T-cell (primary cell): ENCODE data around the gene TIPIN. TPM values are rescaled to one million over a fixed set of nuclear protein-coding genes. Genes with fewer than 3 reads are reported as not detected.
A peak's percentile ranks its signal among the peaks of the same experiment; 100 is the strongest.

ENCODE experiments used
- ATAC-seq, 4 experiments: fragments of 200-7000 bp in 3 of 4; fragments of 150-1000 bp in 1 of 4; cut with Tn5 transposase; replicated peaks in 1 of 4; 1 replicate in 3 of 4; 2 replicates in 1 of 4; pipeline ENCODE4 v1.10.0; 2021; ENCODE audit warnings: moderate library complexity in 3 of 4, mild to moderate bottlenecking in 2 of 4, moderate number of reproducible peaks in 1 of 4
- CTCF ChIA-PET, 2 donors: fragments of 300-600 bp; sonication (Branson Sonifier 250); formaldehyde crosslinking; loops; one replicate each; lab custom pipeline; 2022; ENCODE audit warnings: antibody characterized with exemption in 2 of 2; lab: Charles Lee
- POLR2A ChIA-PET, 2 donors: fragments of 300-600 bp; sonication (Branson Sonifier 250); formaldehyde crosslinking; loops; one replicate each; lab custom pipeline; 2022; ENCODE audit warnings: antibody characterized with exemption in 2 of 2; lab: Charles Lee
- DNase-seq, 35 experiments: peaks; one replicate each; pipeline versions ENCODE4 v3.0.0 to v3.0.0-alpha.2; 2013 to 2023
- H3K27ac ChIP-seq: one replicate; pipeline ENCODE4 v1.5.1; 2013; ENCODE audit warnings: low read length
- H3K27me3 ChIP-seq, 2 experiments: replicated peaks in 1 of 2; 1 replicate in 1 of 2; 2 replicates in 1 of 2; pipeline versions ENCODE4 v1.6.1 to v1.7.0; 2013; ENCODE audit warnings: low read length in 1 of 2, mixed read lengths in 1 of 2; ENCODE audit not compliant: control insufficient read depth in 2 of 2, insufficient read depth in 2 of 2; ENCODE audit errors: extremely low read depth in 1 of 2
- H3K36me3 ChIP-seq, 2 donors: 1 replicate in 1 of 2; 2 replicates in 1 of 2; pipeline versions ENCODE4 v1.6.1 to v1.7.0; 2013; ENCODE audit warnings: low read length in 1 of 2; ENCODE audit not compliant: control insufficient read depth in 2 of 2, insufficient read depth in 1 of 2; ENCODE audit errors: extremely low read depth in 1 of 2
- H3K4me1 ChIP-seq, 2 experiments: 1 replicate in 1 of 2; 2 replicates in 1 of 2; pipeline versions ENCODE4 v1.6.1 to v1.7.0; 2013; ENCODE audit warnings: low read length in 2 of 2, mixed read lengths in 1 of 2; ENCODE audit not compliant: insufficient read depth in 2 of 2, control insufficient read depth in 1 of 2; ENCODE audit errors: extremely low read depth in 1 of 2
- H3K4me3 ChIP-seq, 2 donors: 1 replicate in 1 of 2; 2 replicates in 1 of 2; pipeline versions ENCODE4 v1.5.1 to v1.7.0; 2013; ENCODE audit warnings: mild to moderate bottlenecking in 2 of 2, low read length in 1 of 2, moderate library complexity in 1 of 2; ENCODE audit not compliant: control insufficient read depth in 1 of 2; ENCODE audit errors: extremely low read depth in 1 of 2
- H3K9me3 ChIP-seq: 2 replicates; pipeline ENCODE4 v1.7.0; 2013
- H3K27ac Mint-ChIP-seq, 2 donors: one replicate each; pipeline ENCODE4 v1.8.0; 2020 to 2021; ENCODE audit warnings: mild to moderate bottlenecking in 2 of 2, mixed read lengths in 2 of 2
- H3K27me3 Mint-ChIP-seq, 2 donors: one replicate each; pipeline ENCODE4 v1.8.0; 2021 to 2022; ENCODE audit warnings: mixed read lengths in 2 of 2
- H3K36me3 Mint-ChIP-seq: one replicate; pipeline ENCODE4 v1.8.0; 2021; ENCODE audit warnings: mixed read lengths
- H3K4me1 Mint-ChIP-seq, 3 donors: one replicate each; pipeline ENCODE4 v1.8.0; 2020 to 2022; ENCODE audit warnings: mixed read lengths in 3 of 3, mild to moderate bottlenecking in 1 of 3
- H3K4me3 Mint-ChIP-seq, 3 donors: one replicate each; pipeline ENCODE4 v1.8.0; 2020 to 2022; ENCODE audit warnings: mild to moderate bottlenecking in 3 of 3, mixed read lengths in 3 of 3, moderate library complexity in 3 of 3
- H3K9me3 Mint-ChIP-seq, 3 donors: one replicate each; pipeline ENCODE4 v1.8.0; 2020 to 2022; ENCODE audit warnings: mixed read lengths in 3 of 3
- WGBS: methylation state at CpG from one replicate; pipeline ENCODE4 v1.1.5; 2013; ENCODE audit warnings: missing lambda C conversion rate; ENCODE audit not compliant: insufficient coverage; 5-methylcytosine and 5-hydroxymethylcytosine counted together
- total RNA-seq, 35 experiments: library from RNA in 6 of 35; stranded (reverse) in 6 of 35; fragments of 120-200 nt in 1 of 35; gene quantifications; one replicate each; pipeline versions ENCODE4 v1.2.1 to v1.2.4 and lab custom pipeline; 2013 to 2026

Gene TIPIN, protein sequence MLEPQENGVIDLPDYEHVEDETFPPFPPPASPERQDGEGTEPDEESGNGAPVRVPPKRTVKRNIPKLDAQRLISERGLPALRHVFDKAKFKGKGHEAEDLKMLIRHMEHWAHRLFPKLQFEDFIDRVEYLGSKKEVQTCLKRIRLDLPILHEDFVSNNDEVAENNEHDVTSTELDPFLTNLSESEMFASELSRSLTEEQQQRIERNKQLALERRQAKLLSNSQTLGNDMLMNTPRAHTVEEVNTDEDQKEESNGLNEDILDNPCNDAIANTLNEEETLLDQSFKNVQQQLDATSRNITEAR
- total RNA-seq (1 to 10 TPM; 3.6 to 8.4 (median 6.6) TPM), total RNA-seq (lab: John Stamatoyannopoulos, UW) (3.9 to 105 (median 7.7) reads per million in 29 experiments)
- total RNA-seq (2013): 6.0 TPM

GRCh38 chr15:66356359-66357236 lies at the start of gene TIPIN:
TIPIN (minus strand) TSS chr15:66356685; CDS start chr15:66352947, 3,738 bp downstream.
- Mint-ChIP-seq H3K9me3 (no peaks in the 10 kb centered on the region), H3K36me3 (peaks cover 6% of the 10 kb centered on the region), H3K4me1 (peaks cover 16 to 27% (median 22%) of the 10 kb centered on the region in 3 donors), H3K27ac (peak within 1 kb of the TSS; percentile 92 to 94), H3K4me3 (peak within 1 kb of the TSS; percentile 94 to 97 (median 95)), H3K27me3 (no peaks in the 10 kb centered on the region)
- DNase-seq (peak; percentile 89 to 98 (median 95)), ATAC-seq (peak; percentile 97 to 99 (median 99))
- H3K4me1 ChIP-seq: peaks cover 4 to 15% of the 10 kb centered on the region in 2 experiments
- no peaks in the 10 kb centered on the region for H3K27me3 ChIP-seq
- ChIA-PET CTCF (interaction anchor here in 1 of 2 donors (0.7 to 2.6 kb wide), 4 partner anchors 13 to 996 kb away, joined by 4 to 16 read pairs (median 6); partner anchors contain the start of gene SNAPC5), POLR2A (interaction anchor here in 1 of 2 donors (0.7 kb wide), 1 partner anchor 1077 kb away, joined by 3 read pairs; no protein-coding TSS in a partner anchor)
- no peaks in the 10 kb centered on the region for H3K9me3 ChIP-seq
- H3K27ac ChIP-seq: peak within 1 kb of the TSS; percentile 57
- H3K4me3 ChIP-seq: peak within 1 kb of the TSS; percentile 84 to 91
- H3K36me3 ChIP-seq: no peaks in the 10 kb centered on the region
- WGBS: 4% methylated on average over 35 of the region's 51 CpGs

DNA sequence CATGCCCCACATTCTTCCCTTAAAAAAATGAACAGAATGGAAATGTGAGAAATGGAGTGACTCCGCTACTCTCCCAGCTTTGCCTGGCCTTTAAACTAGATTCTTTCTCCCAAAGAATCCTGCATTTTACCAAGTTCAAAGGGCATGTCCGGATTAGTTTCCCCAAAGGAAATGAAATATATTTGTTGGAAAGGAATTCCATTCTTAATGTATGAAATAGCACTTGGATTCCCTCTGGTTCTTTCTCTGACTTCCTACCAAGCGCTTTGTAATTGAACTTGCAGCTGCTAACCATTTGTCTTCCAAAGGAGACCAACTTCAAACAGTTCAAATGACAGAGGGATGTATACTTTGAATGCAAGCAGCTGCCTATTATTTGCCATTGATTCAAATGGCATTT lies 49.1 kb upstream of the TIPIN start:
- no peaks in the 10 kb centered on the region for H3K27me3 Mint-ChIP-seq
- DNase-seq (no peak), ATAC-seq (no peak)
- Histone ChIP-seq H3K9me3 (no peaks in the 10 kb centered on the region), H3K27me3 (no peaks in the 10 kb centered on the region), H3K4me3 (no peak overlapping the region), H3K27ac (no peak overlapping the region), H3K36me3 (no peaks in the 10 kb centered on the region), H3K4me1 (peaks cover 60 to 88% of the 10 kb centered on the region in 2 experiments)
- CTCF ChIA-PET: interaction anchor here in 1 of 2 donors (0.5 kb wide), 1 partner anchor 994 kb away, joined by 4 read pairs; no protein-coding TSS in a partner anchor
- H3K4me3 Mint-ChIP-seq: peak overlapping the region in 1 of 3 donors; percentile 20
- H3K27ac Mint-ChIP-seq: no peak overlapping the region
- POLR2A ChIA-PET: interaction anchor here in 1 of 2 donors (0.9 kb wide), 1 partner anchor 24 kb away, joined by 3 read pairs; no protein-coding TSS in a partner anchor
- H3K36me3 Mint-ChIP-seq: peaks cover 1% of the 10 kb centered on the region
- WGBS: no CpG with 5 or more reads among the region's 3 CpGs
- no peaks in the 10 kb centered on the region for H3K9me3 Mint-ChIP-seq
- H3K4me1 Mint-ChIP-seq: peaks cover 94 to 97% (median 96%) of the 10 kb centered on the region in 3 donors

DNA sequence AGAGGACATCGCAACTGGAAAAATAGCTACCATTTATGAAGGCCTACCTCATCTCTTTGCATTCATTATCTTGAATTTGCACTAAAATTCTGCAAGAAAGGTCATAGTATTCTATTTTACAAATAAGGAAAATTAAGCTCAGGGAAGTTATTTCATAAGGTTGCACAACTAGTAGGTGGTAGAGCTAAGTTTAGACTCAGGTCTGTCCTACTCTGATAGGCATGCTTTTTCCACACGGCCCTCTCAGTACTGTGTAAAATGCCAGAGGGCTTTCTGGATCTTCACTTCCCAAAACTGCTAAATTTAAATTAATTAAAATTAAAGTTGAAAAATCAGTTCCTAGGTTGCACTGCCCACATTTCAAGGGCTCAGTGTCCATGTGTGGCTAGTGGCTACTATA lies 48.5 kb upstream of the TIPIN start:
- CTCF ChIA-PET: interaction anchor here in 1 of 2 donors (0.5 to 2.6 kb wide), 4 partner anchors 9 to 995 kb away, joined by 3 to 15 read pairs (median 4); partner anchors contain the start of gene MAP2K1

DNA sequence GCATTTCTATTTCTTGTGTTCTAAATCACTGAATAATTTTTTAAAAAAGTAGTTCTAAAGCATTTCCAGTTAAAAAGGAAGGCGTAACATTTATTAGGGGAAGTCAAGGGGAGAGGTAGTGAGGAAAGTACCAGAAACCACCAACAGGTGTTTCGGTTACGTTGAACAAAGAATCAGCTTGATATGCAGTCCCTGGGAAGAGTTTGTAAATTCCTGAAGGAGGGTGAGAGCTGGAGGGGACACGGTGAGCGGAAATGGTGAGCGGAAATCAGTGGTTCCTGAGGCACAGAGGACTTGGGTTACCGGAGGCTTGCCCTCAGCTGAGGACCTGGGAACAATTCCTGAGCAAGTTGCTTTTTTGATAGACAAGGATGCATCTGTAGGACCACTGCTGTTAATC lies 48.0 kb upstream of the TIPIN start:
- H3K36me3 ChIP-seq: peaks cover 0 to 4% of the 10 kb centered on the region in 2 donors
- ATAC-seq: no peak
- 56% methylated on average over 6 of the region's 7 CpGs for WGBS
- CTCF ChIA-PET: interaction anchor here in 1 of 2 donors (0.7 to 2.6 kb wide), 4 partner anchors 9 to 22 kb away, joined by 3 to 15 read pairs (median 4); partner anchors contain the start of gene MAP2K1
- no peaks in the 10 kb centered on the region for H3K27me3 ChIP-seq
- no peaks in the 10 kb centered on the region for H3K9me3 ChIP-seq
- POLR2A ChIA-PET: interaction anchor here (0.7 to 0.9 kb wide), 2 partner anchors 14 to 21 kb away, joined by 3 to 4 read pairs; no protein-coding TSS in a partner anchor
- Mint-ChIP-seq H3K27me3 (no peaks in the 10 kb centered on the region), H3K4me1 (peaks cover 89 to 94% (median 92%) of the 10 kb centered on the region in 3 donors), H3K9me3 (no peaks in the 10 kb centered on the region), H3K4me3 (peak overlapping the region; percentile 57 to 63 (median 60)), H3K36me3 (peaks cover 8% of the 10 kb centered on the region), H3K27ac (peak overlapping the region; percentile 69 to 82)
- peaks cover 56 to 87% of the 10 kb centered on the region in 2 experiments for H3K4me1 ChIP-seq
- no peak overlapping the region for H3K27ac ChIP-seq
- peak overlapping the region in 1 of 2 donors; percentile 12 for H3K4me3 ChIP-seq
- no peak for DNase-seq

More for the DNA sequence above, 48.5 kb upstream of the TIPIN start:
- no CpG with 5 or more reads among the region's 2 CpGs for WGBS
- Histone ChIP-seq H3K27ac (no peak overlapping the region), H3K36me3 (peaks cover 0 to 4% of the 10 kb centered on the region in 2 donors), H3K4me3 (no peak overlapping the region), H3K9me3 (no peaks in the 10 kb centered on the region), H3K4me1 (peaks cover 61 to 88% of the 10 kb centered on the region in 2 experiments), H3K27me3 (no peaks in the 10 kb centered on the region)
- POLR2A ChIA-PET: interaction anchor here (0.9 kb wide), 2 partner anchors 21 to 24 kb away, joined by 3 read pairs; no protein-coding TSS in a partner anchor
- H3K4me1 Mint-ChIP-seq: peaks cover 94 to 97% (median 96%) of the 10 kb centered on the region in 3 donors
- H3K9me3 Mint-ChIP-seq: no peaks in the 10 kb centered on the region
- ATAC-seq (no peak), DNase-seq (no peak)
- H3K27me3 Mint-ChIP-seq: no peaks in the 10 kb centered on the region
- H3K27ac Mint-ChIP-seq: peak overlapping the region in 1 of 2 donors; percentile 82
- H3K36me3 Mint-ChIP-seq: peaks cover 7% of the 10 kb centered on the region
- peak overlapping the region in 2 of 3 donors; percentile 60 to 63 for H3K4me3 Mint-ChIP-seq

GRCh38 chr15:66404122-66404521 lies 47.6 kb upstream of the TIPIN start:
- Mint-ChIP-seq H3K36me3 (peaks cover 10% of the 10 kb centered on the region), H3K4me1 (peaks cover 89 to 91% (median 90%) of the 10 kb centered on the region in 3 donors), H3K9me3 (no peaks in the 10 kb centered on the region), H3K27ac (no peak overlapping the region), H3K27me3 (no peaks in the 10 kb centered on the region), H3K4me3 (peak overlapping the region in 2 of 3 donors; percentile 60 to 63)
- ChIA-PET CTCF (interaction anchor here in 1 of 2 donors (0.5 to 2.6 kb wide), 3 partner anchors 10 to 17 kb away, joined by 4 to 15 read pairs (median 5); partner anchors contain the start of gene MAP2K1), POLR2A (interaction anchor here (0.7 to 0.9 kb wide), 2 partner anchors 13 to 20 kb away, joined by 3 to 4 read pairs; no protein-coding TSS in a partner anchor)
- WGBS: 80% methylated on average over 2 of the region's 8 CpGs
- Histone ChIP-seq H3K36me3 (peaks cover 0 to 7% of the 10 kb centered on the region in 2 donors), H3K9me3 (no peaks in the 10 kb centered on the region), H3K27me3 (no peaks in the 10 kb centered on the region), H3K4me1 (peaks cover 52 to 83% of the 10 kb centered on the region in 2 experiments), H3K27ac (no peak overlapping the region), H3K4me3 (no peak overlapping the region)
- ATAC-seq (no peak), DNase-seq (no peak)
